GM23338 (cell line): ENCODE results near the gene PARD6B. TPM values are rescaled to one million over a fixed set of nuclear protein-coding genes. Genes with fewer than 3 reads are reported as not detected.

ENCODE experiments used
- ATAC-seq: fragments of 200-7000 bp; cut with Tn5 transposase; 3 replicates; pipeline ENCODE4 v1.9.1; 2020
- DNase-seq: peaks from one replicate; pipeline ENCODE4 v3.0.0-alpha.2; 2015; ENCODE audit warnings: low spot score
- H2AFZ ChIP-seq: fragments of 200-600 bp; sonication (generic); 2 replicates; pipeline ENCODE4 v1.8.0; 2016; ENCODE audit warnings: antibody characterized with exemption, mild to moderate bottlenecking, moderate library complexity
- H3F3A ChIP-seq: fragments of 200-600 bp; sonication (generic); replicated peaks from 2 replicates; pipeline ENCODE4 v1.8.0; 2017; ENCODE audit warnings: antibody characterized with exemption, mixed run types, low read depth
- H3K27ac ChIP-seq: fragments of 200-600 bp; sonication (generic); 2 replicates; pipeline ENCODE4 v1.6.1; 2016; ENCODE audit warnings: low read depth
- H3K27me3 ChIP-seq: fragments of 200-600 bp; sonication (generic); 2 replicates; pipeline ENCODE4 v1.8.0; 2016; ENCODE audit warnings: mild to moderate bottlenecking, mixed run types, moderate library complexity; ENCODE audit not compliant: insufficient read depth
- H3K36me3 ChIP-seq: fragments of 200-600 bp; sonication (generic); 2 replicates; pipeline ENCODE4 v1.8.0; 2016; ENCODE audit warnings: mild to moderate bottlenecking; ENCODE audit not compliant: insufficient read depth
- H3K4me1 ChIP-seq: fragments of 200-600 bp; sonication (generic); 2 replicates; pipeline ENCODE4 v1.8.0; 2016; ENCODE audit warnings: mild to moderate bottlenecking, moderate library complexity; ENCODE audit not compliant: insufficient read depth
- H3K4me2 ChIP-seq: fragments of 200-600 bp; sonication (generic); 2 replicates; pipeline ENCODE4 v1.7.1; 2017; ENCODE audit warnings: mixed run types
- H3K4me3 ChIP-seq: fragments of 200-600 bp; sonication (generic); 2 replicates; pipeline ENCODE4 v1.6.1; 2016; ENCODE audit warnings: mixed run types
- H3K79me2 ChIP-seq: fragments of 200-600 bp; sonication (generic); replicated peaks from 2 replicates; pipeline ENCODE4 v1.8.0; 2017; ENCODE audit warnings: mild to moderate bottlenecking; ENCODE audit not compliant: insufficient read depth
- H3K9me2 ChIP-seq: fragments of 200-600 bp; sonication (generic); 2 replicates; pipeline ENCODE4 v1.8.0; 2017; ENCODE audit not compliant: insufficient read depth
- H4K20me1 ChIP-seq: fragments of 200-600 bp; sonication (generic); replicated peaks from 2 replicates; pipeline ENCODE4 v1.8.0; 2017; ENCODE audit warnings: mild to moderate bottlenecking; ENCODE audit not compliant: insufficient read depth
- H3K27ac Mint-ChIP-seq: 2 replicates; pipeline ENCODE4 v1.8.0; 2020; ENCODE audit warnings: inconsistent platforms, mild to moderate bottlenecking, moderate library complexity, mixed read lengths
- H3K27me3 Mint-ChIP-seq: 3 replicates; pipeline ENCODE4 v1.8.0; 2022; ENCODE audit warnings: low read depth, mild to moderate bottlenecking, moderate library complexity, mixed read lengths, inconsistent platforms; ENCODE audit not compliant: insufficient read depth, poor library complexity
- H3K36me3 Mint-ChIP-seq: 3 replicates; pipeline ENCODE4 v1.8.0; 2021; ENCODE audit warnings: low read depth, mild to moderate bottlenecking, inconsistent platforms, moderate library complexity, mixed read lengths
- H3K4me1 Mint-ChIP-seq: 3 replicates; pipeline ENCODE4 v1.8.0; 2020; ENCODE audit warnings: mild to moderate bottlenecking, inconsistent platforms, mixed read lengths
- H3K4me3 Mint-ChIP-seq: 3 replicates; pipeline ENCODE4 v1.8.0; 2021; ENCODE audit warnings: moderate library complexity, mild to moderate bottlenecking, inconsistent platforms, mixed read lengths
- H3K9me3 Mint-ChIP-seq: 3 replicates; pipeline ENCODE4 v1.8.0; 2020; ENCODE audit warnings: moderate library complexity, mild to moderate bottlenecking, inconsistent platforms, mixed read lengths
- EZH2 ChIP-seq: fragments of 200-600 bp; sonication (generic); IDR thresholded peaks from one replicate; pipeline ENCODE4 v1.8.0; 2017; ENCODE audit warnings: antibody characterized with exemption, mild to moderate bottlenecking, low read depth; ENCODE audit not compliant: unreplicated experiment
- EZH2phosphoT487 ChIP-seq: fragments of 200-600 bp; sonication (generic); IDR thresholded peaks from one replicate; pipeline ENCODE4 v1.8.1; 2018; ENCODE audit warnings: antibody characterized with exemption; ENCODE audit not compliant: unreplicated experiment
- JUNB ChIP-seq: IDR thresholded peaks from one replicate; pipeline ENCODE4 v1.6.1; 2016; ENCODE audit warnings: antibody characterized with exemption; ENCODE audit not compliant: unreplicated experiment
- POLR2AphosphoS5 ChIP-seq: IDR thresholded peaks from 2 replicates; pipeline ENCODE4 v1.6.1; 2016; ENCODE audit warnings: antibody characterized with exemption, low read depth
- REST ChIP-seq: IDR thresholded peaks from one replicate; pipeline ENCODE4 v1.6.1; 2018; ENCODE audit warnings: antibody characterized with exemption; ENCODE audit not compliant: unreplicated experiment
- STAT1 ChIP-seq: IDR thresholded peaks from one replicate; pipeline ENCODE4 v1.6.1; 2016; ENCODE audit warnings: antibody characterized with exemption; ENCODE audit not compliant: unreplicated experiment
- ZNF114 ChIP-seq: fragments of 250-450 bp; sonication (Bioruptor Pico); IDR thresholded peaks from 2 replicates; pipeline ENCODE4 v1.5.0; 2020; ENCODE audit warnings: mild to moderate bottlenecking, moderate library complexity
- ZNF331 ChIP-seq: fragments of 250-450 bp; sonication (Bioruptor Pico); IDR thresholded peaks from 2 replicates; pipeline ENCODE4 v1.5.0; 2020; ENCODE audit warnings: low read depth, mild to moderate bottlenecking, moderate library complexity
- polyA plus RNA-seq: library from polyadenylated mRNA; unstranded; fragments of >200 nt; fragmentation: Nextera tagmentation; extraction: Ambion mirVana; gene quantifications from 2 replicates; pipeline ENCODE4 v1.2.1, GENCODE V29; 2016
- total RNA-seq: library from RNA; depleted of rRNA; stranded (reverse); fragments of >200 nt; shearing (Covaris generic); gene quantifications from 2 replicates; pipeline ENCODE4 v1.2.3, GENCODE V29; 2014
- TF ChIP-seq, protein P1 (sequence below), 2 experiments: fragments of 200-600 bp in 1 of 2; sonication (generic) in 1 of 2; conservative IDR thresholded peaks; 2 replicates each; pipeline versions ENCODE4 v1.5.1 to v1.6.1; 2016 to 2017; ENCODE audit warnings: antibody characterized with exemption in 2 of 2, low read depth in 2 of 2, mild to moderate bottlenecking in 2 of 2, moderate library complexity in 1 of 2
- TF ChIP-seq, protein P2 (sequence below): fragments of 250-450 bp; sonication (Bioruptor Pico); IDR thresholded peaks from 2 replicates; pipeline ENCODE4 v1.5.0; 2020; ENCODE audit warnings: mild to moderate bottlenecking, moderate library complexity

PARD6B gene
- total and polyA plus RNA-seq, 2 experiments from 2014 or later, result 23.5 to 29.2 TPM

- no peak overlapping the region for H2AFZ ChIP-seq
- Mint-ChIP-seq H3K9me3 (no peaks in the 10 kb centered on the region; the same call in 2 of the 3 replicates), H3K27ac (no peak overlapping the region), H3K36me3 (peaks cover 2% of the 10 kb centered on the region; the same call in 2 of the 3 replicates), H3K4me3 (no peak overlapping the region), H3K4me1 (peaks cover 10% of the 10 kb centered on the region), H3K27me3 (peaks cover 11% of the 10 kb centered on the region)
- no peaks in the 10 kb centered on the region for H3K79me2 ChIP-seq
- no peak for TF ChIP-seq JUNB
- no peak for TF ChIP-seq ZNF114 (CRISPR knock-in tag)
- no peak for TF ChIP-seq POLR2AphosphoS5
- TF ChIP-seq, protein P1, sequence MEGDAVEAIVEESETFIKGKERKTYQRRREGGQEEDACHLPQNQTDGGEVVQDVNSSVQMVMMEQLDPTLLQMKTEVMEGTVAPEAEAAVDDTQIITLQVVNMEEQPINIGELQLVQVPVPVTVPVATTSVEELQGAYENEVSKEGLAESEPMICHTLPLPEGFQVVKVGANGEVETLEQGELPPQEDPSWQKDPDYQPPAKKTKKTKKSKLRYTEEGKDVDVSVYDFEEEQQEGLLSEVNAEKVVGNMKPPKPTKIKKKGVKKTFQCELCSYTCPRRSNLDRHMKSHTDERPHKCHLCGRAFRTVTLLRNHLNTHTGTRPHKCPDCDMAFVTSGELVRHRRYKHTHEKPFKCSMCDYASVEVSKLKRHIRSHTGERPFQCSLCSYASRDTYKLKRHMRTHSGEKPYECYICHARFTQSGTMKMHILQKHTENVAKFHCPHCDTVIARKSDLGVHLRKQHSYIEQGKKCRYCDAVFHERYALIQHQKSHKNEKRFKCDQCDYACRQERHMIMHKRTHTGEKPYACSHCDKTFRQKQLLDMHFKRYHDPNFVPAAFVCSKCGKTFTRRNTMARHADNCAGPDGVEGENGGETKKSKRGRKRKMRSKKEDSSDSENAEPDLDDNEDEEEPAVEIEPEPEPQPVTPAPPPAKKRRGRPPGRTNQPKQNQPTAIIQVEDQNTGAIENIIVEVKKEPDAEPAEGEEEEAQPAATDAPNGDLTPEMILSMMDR (conservative IDR thresholded peaks at IDR 0.05; ENCODE audit: low read depth in 2 of 2), result no peak
- H3K36me3 ChIP-seq, result no peaks in the 10 kb centered on the region
- H3K4me3 ChIP-seq, result no peak overlapping the region
- no peak overlapping the region for H3K4me2 ChIP-seq
- H3K27ac ChIP-seq, result no peak overlapping the region
- no peaks in the 10 kb centered on the region for H3K9me2 ChIP-seq
- ATAC-seq (no peak), DNase-seq (no peak)
- H3K27me3 ChIP-seq, result no peaks in the 10 kb centered on the region
- H3K4me1 ChIP-seq, result 0 out of 2 replicates have a peak, but pooled peaks cover 8% of the 10 kb centered on the region
- no peaks in the 10 kb centered on the region for H3F3A ChIP-seq
- H4K20me1 ChIP-seq, result no peaks in the 10 kb centered on the region
Observed at GRCh38 chr20:50758992-50759391, 27.6 kb downstream of the PARD6B start.

DNA sequence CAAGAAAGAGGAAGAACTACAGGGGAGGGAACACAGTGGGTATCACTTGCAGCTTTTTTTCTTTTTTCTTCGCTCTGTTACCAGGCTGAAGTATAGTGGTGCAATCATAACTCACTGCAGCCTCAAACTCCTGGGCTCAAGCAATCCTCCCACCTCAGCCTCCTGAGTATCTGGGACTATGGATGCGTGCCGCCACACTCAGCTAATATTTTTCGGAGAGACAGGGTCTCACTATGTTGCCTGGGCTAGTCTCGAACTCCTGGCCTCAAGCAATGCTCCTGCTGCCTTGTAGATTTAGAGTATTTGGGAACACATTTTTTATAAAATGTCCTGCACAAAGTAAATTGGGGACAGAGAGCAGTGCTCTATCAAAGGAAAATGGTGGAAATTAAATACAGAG is 28.3 kb downstream of the PARD6B start:
- no peaks in the 10 kb centered on the region for H3K27me3 ChIP-seq
- no peaks in the 10 kb centered on the region for H4K20me1 ChIP-seq
- H3F3A ChIP-seq, result 0 out of 2 replicates have a peak, but pooled peaks cover 3% of the 10 kb centered on the region
- H3K36me3 Mint-ChIP-seq, result no peaks in the 10 kb centered on the region
- ATAC-seq (no peak), DNase-seq (no peak)
- H3K4me2 ChIP-seq, result no peak overlapping the region
- no peaks in the 10 kb centered on the region for H3K36me3 ChIP-seq
- H3K9me2 ChIP-seq, result no peaks in the 10 kb centered on the region
- no peaks in the 10 kb centered on the region for H3K9me3 Mint-ChIP-seq
- H3K79me2 ChIP-seq, result no peaks in the 10 kb centered on the region
- H2AFZ ChIP-seq, result no peak overlapping the region
- no peak overlapping the region for H3K4me3 ChIP-seq
- H3K27ac Mint-ChIP-seq, result no peak overlapping the region
- peaks cover 12% of the 10 kb centered on the region for H3K27me3 Mint-ChIP-seq
- no peak overlapping the region for H3K4me3 Mint-ChIP-seq
- TF ChIP-seq EZH2phosphoT487 (no peak), STAT1 (no peak), REST (no peak), EZH2 (no peak), ZNF331 (CRISPR knock-in tag) (no peak)
- TF ChIP-seq, protein P2, sequence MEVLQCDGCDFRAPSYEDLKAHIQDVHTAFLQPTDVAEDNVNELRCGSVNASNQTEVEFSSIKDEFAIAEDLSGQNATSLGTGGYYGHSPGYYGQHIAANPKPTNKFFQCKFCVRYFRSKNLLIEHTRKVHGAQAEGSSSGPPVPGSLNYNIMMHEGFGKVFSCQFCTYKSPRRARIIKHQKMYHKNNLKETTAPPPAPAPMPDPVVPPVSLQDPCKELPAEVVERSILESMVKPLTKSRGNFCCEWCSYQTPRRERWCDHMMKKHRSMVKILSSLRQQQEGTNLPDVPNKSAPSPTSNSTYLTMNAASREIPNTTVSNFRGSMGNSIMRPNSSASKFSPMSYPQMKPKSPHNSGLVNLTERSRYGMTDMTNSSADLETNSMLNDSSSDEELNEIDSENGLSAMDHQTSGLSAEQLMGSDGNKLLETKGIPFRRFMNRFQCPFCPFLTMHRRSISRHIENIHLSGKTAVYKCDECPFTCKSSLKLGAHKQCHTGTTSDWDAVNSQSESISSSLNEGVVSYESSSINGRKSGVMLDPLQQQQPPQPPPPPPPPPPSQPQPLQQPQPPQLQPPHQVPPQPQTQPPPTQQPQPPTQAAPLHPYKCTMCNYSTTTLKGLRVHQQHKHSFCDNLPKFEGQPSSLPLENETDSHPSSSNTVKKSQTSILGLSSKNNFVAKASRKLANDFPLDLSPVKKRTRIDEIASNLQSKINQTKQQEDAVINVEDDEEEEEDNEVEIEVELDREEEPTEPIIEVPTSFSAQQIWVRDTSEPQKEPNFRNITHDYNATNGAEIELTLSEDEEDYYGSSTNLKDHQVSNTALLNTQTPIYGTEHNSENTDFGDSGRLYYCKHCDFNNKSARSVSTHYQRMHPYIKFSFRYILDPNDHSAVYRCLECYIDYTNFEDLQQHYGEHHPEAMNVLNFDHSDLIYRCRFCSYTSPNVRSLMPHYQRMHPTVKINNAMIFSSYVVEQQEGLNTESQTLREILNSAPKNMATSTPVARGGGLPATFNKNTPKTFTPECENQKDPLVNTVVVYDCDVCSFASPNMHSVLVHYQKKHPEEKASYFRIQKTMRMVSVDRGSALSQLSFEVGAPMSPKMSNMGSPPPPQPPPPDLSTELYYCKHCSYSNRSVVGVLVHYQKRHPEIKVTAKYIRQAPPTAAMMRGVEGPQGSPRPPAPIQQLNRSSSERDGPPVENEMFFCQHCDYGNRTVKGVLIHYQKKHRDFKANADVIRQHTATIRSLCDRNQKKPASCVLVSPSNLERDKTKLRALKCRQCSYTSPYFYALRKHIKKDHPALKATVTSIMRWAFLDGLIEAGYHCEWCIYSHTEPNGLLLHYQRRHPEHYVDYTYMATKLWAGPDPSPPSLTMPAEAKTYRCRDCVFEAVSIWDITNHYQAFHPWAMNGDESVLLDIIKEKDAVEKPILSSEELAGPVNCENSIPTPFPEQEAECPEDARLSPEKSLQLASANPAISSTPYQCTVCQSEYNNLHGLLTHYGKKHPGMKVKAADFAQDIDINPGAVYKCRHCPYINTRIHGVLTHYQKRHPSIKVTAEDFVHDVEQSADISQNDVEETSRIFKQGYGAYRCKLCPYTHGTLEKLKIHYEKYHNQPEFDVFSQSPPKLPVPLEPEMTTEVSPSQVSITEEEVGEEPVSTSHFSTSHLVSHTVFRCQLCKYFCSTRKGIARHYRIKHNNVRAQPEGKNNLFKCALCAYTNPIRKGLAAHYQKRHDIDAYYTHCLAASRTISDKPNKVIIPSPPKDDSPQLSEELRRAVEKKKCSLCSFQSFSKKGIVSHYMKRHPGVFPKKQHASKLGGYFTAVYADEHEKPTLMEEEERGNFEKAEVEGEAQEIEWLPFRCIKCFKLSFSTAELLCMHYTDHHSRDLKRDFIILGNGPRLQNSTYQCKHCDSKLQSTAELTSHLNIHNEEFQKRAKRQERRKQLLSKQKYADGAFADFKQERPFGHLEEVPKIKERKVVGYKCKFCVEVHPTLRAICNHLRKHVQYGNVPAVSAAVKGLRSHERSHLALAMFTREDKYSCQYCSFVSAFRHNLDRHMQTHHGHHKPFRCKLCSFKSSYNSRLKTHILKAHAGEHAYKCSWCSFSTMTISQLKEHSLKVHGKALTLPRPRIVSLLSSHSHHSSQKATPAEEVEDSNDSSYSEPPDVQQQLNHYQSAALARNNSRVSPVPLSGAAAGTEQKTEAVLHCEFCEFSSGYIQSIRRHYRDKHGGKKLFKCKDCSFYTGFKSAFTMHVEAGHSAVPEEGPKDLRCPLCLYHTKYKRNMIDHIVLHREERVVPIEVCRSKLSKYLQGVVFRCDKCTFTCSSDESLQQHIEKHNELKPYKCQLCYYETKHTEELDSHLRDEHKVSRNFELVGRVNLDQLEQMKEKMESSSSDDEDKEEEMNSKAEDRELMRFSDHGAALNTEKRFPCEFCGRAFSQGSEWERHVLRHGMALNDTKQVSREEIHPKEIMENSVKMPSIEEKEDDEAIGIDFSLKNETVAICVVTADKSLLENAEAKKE (CRISPR knock-in tag), result no peak
- no peak overlapping the region for H3K27ac ChIP-seq
- peaks cover 14% of the 10 kb centered on the region for H3K4me1 Mint-ChIP-seq
- H3K4me1 ChIP-seq, result 0 out of 2 replicates have a peak, but pooled peaks cover 8% of the 10 kb centered on the region
